NCI-H748 (cell line): ENCODE results near the gene DACH1.

Experiments
- DNase-seq: peaks from one replicate; lab custom pipeline; 2025; ENCODE audit not compliant: unreplicated experiment; lab: John Stamatoyannopoulos, UW

The DACH1 gene

DNA sequence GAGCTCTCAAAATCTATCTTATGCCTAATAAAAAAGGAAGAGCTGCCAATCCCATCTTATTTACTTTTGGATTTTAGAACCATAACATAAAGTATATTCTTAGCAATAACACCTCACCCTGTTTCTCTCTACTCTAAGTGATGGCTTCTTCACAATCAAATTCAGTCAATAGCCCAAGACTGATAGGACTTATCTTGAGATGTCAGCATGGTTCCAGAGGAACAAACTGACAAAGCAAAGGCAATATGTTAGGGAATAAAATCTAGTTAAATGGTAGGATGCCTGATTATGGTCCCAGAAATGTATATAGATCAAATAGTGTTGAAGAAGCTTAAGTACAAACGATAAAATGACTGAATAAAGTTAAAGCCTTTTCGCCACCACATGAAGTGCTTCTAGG is 36.3 kb downstream of the DACH1 start:
- DNase-seq = no peak

DNA sequence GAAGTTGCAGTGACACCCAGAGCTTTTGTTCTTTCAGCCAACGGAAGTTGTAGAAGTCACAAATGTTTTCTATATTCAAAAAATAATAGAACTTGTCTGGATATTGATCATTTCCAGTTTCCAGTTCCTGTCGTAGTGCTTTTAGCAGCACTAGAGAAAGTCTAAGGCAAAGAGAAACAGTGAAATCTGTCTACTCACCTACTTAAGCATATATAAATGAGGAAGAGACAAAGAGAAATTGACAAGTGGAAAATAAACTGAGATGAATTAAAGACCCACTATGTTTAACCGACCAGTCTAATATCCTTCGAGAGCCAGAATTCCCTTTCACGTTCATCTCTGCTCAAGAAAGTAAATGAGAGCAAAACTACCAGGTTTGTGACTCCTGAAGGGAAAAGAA is 36.7 kb downstream of the DACH1 start:
- no peak for DNase-seq

DNA sequence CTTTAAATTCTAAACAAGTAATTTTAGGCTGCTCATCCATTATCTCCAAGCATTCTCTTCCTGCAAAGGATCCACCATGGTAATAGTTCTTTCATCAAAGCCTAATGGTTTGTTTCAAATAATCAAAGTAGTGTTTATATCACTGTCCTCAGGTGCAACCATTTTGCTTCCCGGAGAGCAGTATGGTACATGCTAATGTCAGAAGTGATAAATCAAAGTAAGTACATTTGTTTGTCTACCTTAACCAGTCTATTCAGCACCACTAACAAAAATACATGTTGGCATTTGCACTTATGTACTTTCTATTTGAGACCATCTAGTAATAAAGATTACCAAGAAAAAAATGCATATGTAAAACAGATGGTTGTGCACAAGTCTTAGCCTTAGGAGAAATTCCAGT is 37.5 kb downstream of the DACH1 start:
- peak; percentile 16 for DNase-seq

DNA sequence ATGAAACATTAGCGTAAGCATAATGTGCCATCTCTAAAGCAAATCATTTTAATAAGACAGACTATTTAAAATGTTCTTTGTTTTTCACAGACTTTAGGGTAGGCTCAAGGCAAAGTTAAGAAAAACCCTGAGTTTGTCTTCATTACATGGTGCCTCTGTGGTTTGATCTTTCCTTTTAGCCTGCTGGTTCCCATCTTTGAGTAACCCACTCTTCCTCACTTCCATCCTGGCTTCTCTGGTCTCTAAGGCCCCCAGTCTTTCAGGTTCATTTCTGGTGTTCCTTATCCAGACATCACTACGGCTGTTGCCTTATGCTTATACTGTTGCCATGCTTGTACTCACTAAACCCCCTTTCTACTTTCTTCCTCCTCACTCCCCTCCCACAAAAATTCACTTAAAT is 38.4 kb downstream of the DACH1 start:
- no peak for DNase-seq

DNA sequence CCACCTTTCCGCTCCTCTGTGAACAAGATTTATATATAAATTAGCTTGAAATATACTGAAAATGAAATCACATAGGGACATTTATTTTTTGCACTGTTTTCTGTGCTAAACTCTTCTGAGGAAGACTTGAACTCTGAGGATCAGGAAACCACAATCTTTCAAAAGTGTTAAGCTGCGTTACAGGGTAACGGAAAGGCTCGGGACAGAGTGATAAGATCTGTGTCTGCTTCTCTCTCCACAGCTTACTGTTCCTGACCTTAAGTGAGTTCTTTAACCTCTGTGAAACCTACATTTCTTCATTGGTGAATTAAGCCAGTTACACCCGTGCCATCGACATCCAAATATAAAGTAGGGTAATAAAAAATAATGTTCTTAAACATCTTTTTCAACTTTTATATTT is 38.9 kb downstream of the DACH1 start:
- DNase-seq = no peak

DNA sequence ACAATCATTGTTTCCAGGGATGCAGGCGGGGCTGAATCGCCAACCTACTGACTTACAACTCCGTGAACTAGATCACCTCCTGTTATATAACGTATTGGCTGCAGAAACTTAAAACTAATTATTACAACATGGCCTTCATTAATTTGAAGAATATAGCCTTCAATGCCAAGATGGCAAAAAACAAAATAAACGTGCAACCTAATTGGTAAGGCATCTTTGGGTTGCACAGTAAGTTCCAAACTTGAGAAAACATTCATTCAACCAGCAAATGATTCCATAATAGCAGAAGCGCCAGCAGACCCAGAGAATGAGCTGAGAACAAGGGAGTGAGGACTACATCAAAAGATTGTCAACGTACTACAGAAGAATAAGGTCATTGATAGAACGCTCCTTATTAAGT is 39.8 kb downstream of the DACH1 start:
- no peak for DNase-seq

DNA sequence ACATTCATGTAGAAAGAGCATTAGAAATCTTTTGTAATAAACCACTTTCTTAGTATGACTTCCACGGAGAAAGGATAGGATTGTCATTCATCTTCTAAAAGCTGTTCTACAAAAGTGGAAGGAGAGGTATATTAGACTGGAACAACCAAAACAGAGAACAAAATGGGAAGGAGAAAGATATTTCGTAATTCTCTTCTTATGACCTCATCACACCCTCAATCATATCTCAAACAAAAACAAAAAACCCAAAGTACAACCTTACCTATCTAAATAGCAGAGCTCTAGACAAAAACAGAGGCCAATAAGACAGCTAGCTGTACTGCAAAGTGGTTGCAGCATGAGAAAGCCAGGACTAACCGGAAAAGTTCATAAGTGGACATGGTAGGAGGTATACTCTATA is 46.3 kb downstream of the DACH1 start:
- DNase-seq = no peak

DNA sequence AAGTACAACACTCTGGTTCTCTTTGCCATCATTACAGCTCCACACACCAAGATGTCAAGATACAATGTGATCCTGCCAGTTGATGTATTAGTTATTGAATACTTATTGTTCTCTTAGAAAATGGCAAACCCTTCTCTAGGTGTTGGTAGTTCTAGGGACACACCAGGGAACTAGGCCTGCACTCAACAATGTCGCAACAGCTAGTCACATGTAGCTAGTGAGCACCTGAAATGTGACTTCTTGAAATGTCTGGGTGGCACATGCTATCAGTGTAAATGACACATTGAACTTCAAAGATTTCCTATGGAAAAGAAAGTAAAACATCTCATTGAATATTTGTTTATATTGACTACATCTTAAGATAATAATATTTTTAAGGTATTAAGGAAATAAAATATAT is 49.7 kb downstream of the DACH1 start:
- no peak for DNase-seq

DNA sequence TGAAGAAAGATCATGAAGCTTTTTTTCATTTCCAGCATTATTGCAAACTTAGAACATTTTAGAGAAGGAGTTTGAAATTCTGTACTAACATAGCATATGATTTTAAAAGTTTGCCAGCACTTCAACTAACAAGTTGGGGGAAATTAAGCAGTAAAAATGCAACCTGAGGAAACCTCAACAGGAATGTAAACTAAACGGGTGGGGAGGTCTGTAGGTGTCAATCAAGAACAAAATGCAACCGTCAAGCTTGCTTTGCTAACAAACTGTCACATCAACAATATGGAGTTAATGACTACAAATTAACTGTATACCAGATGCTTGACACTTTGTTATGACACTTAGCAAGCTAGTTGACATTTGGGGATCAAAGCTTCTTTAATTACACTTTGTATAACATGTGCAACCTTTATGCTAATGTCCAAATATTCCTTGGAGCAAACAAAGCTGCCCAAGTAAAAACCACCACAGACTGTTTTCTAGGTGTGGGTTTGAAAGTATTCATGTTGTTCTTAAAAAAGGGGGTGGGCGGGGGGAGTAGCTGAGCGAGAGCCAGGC is 52.1 kb downstream of the DACH1 start:
- peak; percentile 71 for DNase-seq

DNA sequence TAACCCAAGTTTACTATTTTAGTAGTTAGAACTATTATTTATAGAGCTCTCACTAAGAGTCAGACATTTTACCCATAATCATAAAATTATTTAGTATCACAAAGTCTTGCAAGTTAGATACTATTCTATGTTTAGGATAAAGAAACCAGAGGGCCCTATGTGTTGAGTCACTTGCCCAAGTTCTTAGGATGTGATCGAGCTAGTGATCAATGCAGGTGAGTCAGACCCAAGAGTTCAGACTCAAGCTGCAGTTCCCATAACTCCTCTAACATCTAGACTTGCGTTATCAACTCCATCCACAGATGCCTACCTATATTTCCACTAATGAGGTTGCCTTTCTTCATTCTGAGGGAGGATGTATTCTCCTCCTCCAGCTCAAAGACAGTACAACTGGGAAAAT is 53.8 kb downstream of the DACH1 start:
- DNase-seq = no peak

DNA sequence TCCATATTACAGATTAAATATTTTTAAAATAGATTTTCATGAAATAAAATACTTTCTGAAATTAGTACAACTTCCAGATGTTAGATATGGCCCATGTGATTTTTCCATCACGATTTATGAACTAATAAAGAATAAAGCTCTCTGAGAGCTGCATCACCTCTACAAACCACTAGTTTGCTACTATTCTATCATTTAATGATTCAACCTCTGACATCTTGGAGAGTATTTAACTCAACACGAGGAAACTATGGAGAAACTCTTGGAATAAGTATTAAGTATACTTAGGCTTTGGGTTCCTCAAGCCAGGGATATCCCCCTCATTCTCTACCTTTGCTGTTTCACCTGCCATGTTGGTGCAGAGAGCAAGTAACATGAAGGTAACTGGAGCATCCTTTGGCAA is 55.7 kb downstream of the DACH1 start:
- no peak for DNase-seq

DNA sequence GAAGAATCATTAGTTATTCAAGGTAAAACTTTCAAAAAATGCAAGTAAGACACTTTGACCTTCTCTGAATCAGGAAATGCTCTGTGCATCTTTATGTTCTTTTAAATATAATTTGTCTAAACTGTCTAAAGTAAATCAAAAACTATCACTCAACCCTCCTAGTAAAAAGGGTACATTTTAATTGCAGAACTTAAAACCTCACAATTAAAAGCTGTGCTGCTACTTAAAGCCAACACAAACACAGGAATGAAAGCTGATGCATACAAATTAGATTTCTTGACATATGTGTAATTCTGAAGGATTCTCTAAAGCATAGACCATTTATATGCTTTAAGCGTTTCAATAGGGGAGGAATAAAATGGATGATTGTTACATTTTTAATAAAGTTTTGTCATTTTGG is 58.3 kb downstream of the DACH1 start:
- DNase-seq = no peak

DNA sequence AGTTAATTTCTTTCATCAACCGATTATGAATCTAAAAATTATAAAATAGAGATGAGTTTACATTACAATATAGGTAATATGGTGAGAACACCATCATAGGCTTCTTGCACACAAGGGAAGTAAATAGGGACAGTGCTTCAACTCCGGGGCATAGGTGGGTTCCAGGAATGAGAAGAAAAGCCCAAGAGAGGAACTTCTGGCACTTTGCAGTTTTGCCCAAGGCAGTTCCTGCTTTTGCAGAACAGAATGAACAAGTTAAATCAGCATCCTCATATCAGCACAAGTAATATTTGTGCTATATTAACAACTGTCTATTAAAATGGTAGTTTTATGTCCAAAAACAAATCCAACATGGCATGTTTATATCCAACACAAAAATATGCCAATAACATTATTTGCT is 60.1 kb downstream of the DACH1 start:
- DNase-seq = no peak

DNA sequence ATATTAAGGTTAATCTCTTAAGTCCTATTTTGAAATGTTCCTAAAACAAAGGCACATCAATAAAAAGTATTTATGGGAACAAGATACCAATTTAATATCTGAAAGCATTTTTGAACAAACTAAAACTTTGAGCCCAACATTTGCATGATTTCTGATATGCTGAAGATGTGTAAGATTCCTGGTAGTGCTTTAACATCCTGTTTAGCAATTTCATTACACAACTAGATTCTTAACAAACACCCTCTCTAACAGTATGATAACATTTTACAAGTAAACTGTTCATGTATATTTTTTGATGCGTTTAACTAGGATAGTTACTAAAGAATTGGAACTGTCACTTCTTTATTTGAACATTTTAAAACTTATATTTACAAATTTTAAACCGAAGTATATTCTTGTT is 63.9 kb downstream of the DACH1 start:
- DNase-seq = no peak

DNA sequence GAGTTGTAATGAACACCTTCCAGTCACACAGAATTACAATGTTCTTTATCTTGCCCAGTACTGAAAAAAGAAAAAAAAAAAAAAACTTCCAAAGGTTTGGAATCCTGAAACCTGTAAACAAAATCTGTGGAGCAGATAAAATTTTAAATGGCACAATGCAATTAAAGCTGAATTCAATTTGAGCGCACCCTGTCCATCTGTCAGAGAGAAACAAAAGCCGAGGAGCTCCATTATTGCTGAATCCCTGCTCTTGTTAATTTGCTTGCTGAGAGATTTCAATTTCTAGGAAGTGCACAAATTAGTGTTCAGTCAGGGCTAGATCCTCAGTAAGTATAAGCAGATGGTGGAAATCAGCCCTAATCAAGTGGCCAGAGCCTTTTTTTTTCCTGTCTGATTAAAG is 65.2 kb downstream of the DACH1 start:
- DNase-seq = peak; percentile 89

DNA sequence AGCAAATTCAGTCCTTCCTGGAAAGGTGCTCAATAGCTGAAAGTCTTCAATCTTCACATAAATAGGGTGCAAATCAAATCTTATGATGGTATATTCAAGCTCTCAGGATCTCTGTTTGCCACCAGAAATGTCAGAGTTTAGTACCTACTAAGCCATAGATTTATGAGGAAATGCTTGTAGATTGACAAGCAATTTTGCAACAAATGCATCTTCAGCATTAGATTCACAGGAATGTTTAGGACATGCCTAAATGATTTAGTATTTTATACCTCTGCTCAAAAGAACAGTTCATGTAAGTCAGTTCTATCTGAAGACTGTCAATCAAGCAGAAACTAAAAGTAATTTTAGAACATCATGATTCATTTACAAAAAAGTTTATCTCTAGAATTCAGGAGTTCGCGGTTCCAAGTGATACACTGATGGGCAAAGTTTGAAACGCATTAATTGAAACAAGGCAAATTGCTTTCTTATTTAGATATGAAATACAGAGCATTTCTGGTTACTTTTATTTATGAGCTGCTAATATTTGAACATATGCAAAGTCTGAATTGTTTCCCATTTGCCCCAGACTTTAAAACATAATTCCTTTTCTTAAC is 65.7 kb downstream of the DACH1 start:
- no peak for DNase-seq

DNA sequence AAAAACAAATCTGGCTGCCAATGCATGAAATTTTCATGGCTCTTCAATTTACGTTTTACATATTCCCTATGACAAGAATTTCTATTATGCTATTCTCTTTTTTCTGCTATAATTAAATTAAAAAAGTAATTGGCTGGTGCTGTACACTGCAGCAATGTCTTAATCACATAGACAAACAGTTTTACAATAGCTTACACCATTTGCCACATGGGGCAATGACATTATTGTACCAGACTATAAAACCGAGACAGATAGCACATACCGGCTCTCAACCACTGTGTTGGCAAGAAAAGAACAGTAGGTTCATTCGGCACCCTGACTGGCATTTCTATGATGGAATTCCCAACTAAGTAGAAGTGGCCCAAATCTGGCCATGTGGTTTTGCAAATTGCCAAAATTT is 67.7 kb downstream of the DACH1 start:
- DNase-seq = peak; percentile 36

DNA sequence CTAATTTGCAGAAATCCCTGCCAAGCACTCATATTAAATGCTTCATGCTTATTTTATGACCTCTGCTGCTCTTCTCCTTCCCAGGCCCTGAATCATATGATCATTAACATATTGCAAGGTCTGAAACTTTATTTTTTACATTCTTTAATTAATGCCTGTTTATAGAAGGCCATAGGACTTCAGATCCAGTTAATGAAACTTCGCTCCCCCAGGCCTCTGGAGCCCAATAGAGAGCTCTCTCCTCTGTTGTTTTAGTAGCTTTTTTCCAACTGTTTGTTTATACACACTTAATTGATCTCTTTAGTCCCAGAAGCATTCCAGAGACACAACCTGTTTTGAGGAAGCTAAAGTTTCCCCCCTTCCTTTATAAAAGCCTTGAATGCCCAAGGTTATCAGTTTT is 68.3 kb downstream of the DACH1 start:
- peak; percentile 18 for DNase-seq

DNA sequence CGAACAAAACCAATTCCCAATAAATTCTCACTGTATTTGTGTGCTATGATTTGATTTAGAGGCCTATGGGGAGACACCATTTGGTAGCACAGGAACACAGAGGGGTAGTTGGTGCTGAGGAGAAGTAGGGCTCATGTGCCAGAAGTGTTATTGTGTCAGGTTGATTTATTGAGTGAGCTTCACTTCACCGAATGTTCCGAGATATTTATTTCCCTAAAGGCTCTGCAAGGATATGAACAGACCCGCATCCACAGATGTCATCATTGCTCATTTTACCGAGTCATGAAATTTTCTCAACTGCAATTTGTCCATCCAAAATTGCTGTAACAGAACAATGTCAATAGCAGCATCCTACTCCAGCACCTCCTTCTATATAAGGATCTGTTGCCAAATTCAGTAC is 69.5 kb downstream of the DACH1 start:
- DNase-seq = no peak

DNA sequence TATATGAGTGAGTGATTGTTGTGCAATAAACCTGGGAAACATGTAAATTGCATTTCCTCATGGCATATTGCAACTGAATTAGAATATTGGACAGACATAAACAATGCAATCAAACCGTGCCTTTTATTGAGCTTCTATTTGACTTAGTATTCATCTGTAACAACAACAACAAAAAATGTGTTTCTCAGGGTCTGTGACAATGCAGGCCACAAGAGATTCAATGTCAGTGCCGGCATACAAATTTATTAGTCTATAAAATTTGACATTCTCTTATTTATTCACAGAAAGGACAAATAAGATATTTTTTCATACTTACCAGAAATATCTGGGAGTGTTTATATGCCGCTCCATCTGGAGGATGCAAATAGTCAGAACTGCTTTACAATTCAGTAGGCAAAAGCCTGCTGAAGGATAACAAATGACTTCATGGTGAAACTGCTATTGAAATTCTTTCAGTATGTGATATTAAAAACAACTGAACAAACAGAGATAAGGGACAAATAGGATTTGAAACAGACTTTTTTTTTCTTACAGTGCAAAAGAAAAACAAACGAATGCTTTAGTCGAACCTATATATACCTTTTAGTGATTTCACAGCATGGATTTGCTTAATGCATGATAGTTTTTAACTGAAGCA is 77.2 kb downstream of the DACH1 start:
- no peak for DNase-seq

DNA sequence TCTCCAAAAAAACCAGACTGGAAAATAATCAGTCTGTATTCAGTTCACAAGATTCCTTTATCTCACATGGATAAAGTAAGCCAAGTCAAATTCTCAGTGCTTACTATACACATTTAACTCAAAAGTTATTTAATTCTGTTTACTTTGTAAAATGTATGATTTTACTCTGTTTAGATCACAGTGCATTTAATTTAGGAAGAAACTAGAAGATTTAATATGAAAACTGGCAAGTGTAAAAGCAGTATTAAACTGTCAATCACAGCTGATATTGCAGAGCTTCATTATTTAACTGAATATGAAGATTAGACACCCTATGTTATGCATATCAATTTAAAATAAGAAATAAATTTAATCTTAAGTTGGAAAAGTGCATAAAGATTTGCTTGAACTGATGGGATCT is 78.0 kb downstream of the DACH1 start:
- DNase-seq = no peak

DNA sequence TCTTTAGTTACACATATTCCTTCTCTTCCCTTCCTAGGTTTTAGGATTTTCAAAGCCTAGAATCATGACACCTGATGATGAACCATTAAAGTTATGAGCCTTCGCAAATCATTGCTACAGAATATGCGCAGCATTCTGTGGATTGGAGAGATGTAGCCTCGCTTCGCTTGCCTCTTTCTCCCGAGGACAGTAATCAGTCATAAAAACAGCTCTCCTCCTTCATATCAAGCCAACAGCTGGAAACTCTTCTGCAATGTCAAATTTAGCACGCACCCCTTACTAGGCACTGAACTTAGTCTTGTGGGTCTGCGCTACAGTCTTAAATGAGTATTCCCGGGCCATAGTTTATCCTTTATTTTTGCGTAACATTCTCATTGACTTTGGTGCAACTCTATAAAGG is 79.6 kb downstream of the DACH1 start:
- no peak for DNase-seq

DNA sequence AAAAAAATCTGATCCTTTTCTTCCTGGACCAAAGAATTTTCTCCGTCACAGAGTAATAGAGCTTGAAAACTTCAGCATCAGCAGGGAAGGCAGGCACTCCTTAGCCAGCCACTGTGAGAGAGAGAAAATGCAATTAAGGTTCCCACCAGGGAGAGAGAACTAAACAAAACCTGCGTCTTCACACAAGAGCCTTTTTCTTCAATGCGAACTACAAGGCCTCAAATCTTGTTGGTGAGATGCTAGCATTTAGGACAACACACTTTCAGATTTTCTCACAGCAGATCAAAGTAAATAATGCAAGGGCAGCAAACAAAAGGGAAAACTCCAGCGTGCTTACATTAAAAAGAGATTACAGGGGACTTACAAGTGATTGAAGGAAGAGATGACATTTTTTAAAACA is 80.1 kb downstream of the DACH1 start:
- no peak for DNase-seq
